ENCODE measurements around the gene UBR4.

The UBR4 gene

DNA sequence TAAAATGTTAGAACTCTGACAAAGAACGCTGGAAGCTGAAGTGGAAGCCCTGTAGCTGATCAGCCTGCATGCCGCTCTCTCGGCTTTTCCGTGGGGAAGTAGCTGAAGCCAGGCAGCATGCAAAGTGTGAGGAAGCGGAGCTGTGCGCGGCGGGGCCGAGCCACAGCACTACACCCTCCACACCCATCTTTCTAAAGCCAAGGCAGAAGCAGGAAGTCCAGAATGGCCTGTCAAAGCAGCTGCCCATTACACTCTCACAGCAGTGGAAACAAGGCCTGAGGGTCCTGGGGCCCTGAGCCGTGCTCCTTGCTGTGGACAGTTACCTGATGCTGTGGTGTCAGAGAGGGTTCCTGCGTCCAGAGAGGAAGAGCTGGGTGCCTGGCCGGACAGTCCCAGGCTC is 69.6 kb downstream of the UBR4 start:
- no peak for DNase-seq (ENCODE audit: low read depth, low spot score)

DNA sequence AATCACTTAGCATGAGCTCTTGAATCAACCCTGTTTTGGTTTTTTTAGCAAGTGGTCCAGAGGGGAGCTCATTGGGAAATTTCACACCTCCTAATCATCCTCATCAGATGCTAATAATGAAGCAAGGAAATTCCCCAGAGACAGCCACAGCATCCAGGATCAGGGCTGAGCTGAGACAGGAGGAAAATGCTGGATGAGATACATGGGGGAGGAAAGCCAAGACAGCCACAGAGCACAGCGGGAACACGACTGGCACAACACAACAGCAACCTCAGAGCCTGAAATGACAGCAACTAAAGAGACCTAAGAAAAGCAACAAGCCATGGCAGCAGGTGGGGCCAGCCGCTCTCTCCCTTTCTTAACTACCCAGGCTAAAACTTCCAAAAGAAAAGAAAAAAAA is 70.4 kb downstream of the UBR4 start:
- DNase-seq (ENCODE audit: low read depth, low spot score): no peak

DNA sequence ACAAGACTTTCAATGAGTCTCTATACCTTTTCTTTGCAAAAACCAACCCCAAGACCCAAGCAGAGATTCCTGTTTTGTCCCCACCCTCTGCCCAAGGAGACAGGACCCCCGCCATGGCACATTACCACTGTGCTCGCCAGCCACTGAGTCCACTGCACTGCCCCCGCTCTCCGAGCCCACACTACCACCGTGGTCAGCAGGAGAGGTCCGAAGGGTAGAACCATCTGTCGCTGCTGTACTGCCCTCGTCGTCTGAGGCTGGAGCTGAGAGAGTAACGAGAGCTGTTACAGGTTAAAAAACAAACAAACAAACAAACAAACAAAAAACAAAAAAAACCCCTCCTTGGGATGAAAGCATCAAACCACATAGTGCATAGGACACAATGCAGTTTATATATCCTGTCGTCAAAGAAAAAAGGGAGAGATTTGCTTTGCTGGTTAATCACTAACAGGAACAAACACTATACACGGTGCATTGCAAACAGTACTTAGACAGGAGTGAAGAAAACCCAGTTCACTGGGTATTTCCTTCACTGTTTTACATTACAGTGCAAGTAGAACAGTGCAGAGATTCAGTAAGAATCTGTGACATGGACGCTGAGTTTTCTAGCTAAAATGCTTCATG is 71.0 kb downstream of the UBR4 start:
- no peak for DNase-seq (ENCODE audit: low read depth, low spot score)

DNA sequence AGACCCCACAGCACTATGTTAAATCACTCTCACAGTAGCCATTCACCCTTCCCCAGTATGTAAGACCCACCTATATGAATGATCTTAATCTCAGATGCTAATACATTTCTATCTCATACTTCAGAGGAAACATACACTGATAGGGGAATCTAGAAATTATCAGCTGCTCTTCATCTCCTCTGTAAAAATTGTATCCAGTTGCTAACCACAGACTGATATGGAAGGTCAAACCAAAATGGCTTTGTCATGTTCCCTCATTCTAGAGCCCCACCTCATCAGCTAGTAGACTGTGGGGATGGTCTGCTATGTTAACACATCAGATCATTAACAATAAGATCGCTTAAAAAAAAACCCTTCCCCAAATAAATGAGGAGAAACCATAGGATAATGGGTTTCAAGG is 71.7 kb downstream of the UBR4 start:
- DNase-seq (ENCODE audit: low read depth, low spot score): no peak

DNA sequence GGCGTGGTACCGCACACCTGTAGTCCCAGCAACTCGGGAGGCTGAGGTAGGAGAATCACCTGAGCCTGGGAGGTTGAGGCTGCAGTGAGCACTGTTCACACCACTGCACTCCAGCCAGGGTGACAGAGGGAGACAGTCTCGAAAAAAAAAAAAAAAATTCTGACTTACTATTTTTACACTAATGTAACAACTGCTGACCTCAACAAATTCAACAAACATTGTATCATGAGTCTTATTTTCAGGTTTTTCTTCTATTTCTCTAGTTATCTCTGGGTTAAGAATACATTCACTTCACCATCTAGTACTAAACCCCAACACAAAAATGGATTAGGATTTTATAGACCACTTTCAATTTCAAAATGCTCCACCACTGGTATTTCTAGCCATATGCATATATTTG is 72.9 kb downstream of the UBR4 start:
- no peak for DNase-seq (ENCODE audit: low read depth, low spot score)

DNA sequence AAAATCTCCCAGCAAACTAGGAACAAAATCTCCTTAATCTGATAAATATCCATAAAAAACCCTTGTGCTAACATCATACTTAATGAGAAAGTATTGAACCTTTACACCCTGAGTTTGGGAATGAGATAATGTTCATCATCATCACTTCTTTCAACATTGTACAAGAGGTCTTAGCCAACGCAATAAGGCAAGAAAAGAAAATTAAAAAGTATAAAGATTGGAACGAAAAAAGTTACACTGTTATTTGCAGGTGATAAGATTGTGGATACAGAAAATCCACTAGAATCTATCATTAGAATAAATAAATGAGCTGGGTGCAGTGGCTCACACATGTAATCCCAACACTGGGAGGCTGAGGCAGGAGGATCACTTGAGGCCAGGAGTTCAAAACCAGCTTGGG is 76.7 kb downstream of the UBR4 start:
- no peak for DNase-seq (ENCODE audit: low read depth, low spot score)

DNA sequence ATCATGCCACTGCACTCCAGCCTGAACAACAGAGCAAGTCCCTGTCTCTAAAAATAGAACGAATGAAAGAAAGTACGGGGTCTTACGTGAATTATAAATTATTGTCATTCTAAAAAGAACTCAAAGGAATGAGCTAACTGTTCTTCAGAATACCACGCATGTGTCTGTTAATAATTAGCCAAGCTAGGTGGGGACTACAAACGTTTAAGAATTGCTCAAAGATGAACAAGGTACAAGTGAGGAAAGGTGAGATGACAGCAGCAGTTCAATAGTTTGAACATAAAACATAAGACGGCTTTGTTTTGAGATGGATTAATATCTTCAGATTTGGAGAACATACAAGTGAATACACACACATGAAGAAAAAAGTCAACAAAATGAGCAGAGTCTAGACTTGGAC is 79.6 kb downstream of the UBR4 start:
- DNase-seq (ENCODE audit: low read depth, low spot score): no peak

DNA sequence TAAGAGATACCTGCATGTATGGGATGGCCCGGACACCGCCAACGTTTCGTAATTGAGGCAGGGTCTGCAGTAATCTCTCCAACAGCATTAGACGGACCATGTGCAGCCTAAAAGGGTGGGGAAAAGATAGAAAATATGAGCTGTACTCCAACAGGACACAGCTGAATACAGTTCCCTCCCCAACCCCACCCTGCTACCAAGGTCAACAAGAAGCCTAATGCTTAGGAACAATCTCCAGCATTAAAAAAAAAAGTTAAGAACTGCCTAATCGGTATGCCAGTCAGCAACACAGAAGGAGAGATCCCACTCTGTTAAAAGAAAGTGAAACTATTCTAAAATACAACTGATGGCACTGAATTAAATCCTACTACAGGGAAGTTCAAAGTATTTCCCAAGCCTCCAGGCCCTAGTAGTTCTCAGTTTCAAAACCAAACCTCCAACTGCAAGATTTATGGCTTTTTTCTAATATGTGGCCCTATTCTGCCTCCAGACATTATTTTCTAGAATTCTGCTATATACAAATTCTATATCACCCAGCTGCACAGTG is 81.0 kb downstream of the UBR4 start:
- no peak for DNase-seq (ENCODE audit: low read depth, low spot score)

DNA sequence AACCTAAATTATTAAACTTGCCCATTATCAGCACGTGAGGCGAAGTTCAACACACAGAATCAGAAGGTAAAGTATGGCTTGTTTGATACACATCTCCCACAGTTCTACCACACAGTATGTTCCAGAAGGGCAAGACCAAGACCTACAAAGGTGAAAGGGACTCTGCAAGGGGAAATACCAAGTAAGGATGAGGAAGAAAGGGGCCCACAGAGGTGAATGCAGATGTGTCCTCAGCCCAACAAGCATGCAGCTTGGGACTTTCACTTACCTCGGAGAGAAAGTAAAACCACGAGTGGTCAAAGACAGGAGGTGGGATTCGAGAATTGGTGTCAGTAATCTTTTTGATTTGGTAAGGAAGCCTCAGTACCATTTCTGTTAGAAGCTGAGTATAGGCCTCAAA is 85.8 kb downstream of the UBR4 start:
- no peak for DNase-seq (ENCODE audit: low read depth, low spot score)

DNA sequence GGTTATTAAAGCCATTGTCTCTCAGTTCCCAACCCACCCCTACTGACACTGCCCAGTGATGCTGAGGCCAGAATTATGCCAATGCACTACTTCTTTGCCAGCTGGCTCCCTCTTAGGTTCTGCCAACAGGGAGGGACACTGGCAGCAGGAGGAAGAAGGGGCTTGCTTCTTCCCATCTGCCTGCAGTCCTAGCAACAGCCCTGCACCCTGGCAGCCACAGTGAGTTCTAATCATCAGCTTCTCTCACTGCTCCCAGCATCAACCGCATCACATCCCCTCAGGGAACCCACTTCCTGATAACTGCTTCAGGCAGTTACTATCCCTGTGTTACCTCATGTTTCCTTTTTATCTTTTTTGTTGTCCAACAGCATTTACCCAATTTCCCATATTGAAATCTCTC is 86.2 kb downstream of the UBR4 start:
- no peak for DNase-seq (ENCODE audit: low read depth, low spot score)

DNA sequence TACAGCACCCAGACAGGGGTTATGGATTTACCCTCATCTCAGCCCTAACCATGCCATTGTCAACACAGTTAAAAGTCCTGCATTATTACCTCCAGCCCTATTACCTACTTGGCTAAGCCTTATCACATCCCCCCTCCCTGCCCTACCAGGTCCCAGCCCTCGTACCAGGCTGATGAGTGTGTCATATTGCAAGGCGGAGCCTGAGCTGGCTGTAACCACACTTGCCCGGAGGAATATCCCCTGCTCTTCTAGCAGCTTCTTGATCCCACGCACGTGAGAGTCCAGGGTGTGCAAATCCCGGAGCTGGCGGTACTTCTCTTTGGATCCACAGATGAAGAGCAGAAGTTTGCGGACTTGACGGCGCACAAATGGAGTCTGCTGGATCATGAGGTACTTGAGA is 87.4 kb downstream of the UBR4 start:
- no peak for DNase-seq (ENCODE audit: low read depth, low spot score)

DNA sequence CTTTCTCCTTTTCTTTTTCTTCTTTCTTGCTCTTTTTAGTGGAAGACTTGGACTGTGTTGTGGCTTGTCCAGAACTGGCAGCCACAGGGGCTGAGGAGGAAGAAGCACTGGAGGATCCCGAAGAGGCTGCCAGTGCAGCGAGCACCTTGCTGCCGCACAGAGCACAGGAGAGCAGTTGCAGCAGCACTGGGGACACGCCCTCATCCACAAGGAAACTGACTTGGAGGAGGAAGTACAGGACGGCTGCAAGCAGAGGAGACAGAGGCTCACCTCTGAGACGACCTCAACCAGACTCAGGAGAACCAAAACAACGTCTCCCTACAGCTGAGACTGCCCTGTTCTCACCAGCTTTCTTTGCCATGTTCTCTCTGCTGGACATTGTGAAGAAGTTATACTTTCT is 88.9 kb downstream of the UBR4 start:
- no peak for DNase-seq (ENCODE audit: low read depth, low spot score)

DNA sequence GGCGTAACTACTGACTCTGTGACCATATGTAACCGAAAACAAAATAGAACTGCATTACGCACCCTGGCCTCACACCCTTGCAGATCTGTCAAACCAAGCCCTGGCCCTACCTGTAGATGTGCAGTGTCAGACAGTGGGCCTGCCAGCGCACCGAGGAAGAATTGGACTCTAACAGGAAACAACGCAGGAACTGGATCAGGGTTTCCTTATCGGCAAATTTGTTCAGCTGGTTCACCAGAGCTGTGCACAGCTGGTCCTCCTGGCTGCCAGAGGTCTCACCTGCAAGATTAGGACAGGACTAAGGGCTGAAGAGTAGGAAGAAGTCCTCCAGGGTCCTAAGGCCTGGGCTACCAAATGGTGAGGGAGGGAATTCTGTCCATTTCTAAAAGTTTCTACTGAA is 90.0 kb downstream of the UBR4 start:
- no peak for DNase-seq (ENCODE audit: low read depth, low spot score)

DNA sequence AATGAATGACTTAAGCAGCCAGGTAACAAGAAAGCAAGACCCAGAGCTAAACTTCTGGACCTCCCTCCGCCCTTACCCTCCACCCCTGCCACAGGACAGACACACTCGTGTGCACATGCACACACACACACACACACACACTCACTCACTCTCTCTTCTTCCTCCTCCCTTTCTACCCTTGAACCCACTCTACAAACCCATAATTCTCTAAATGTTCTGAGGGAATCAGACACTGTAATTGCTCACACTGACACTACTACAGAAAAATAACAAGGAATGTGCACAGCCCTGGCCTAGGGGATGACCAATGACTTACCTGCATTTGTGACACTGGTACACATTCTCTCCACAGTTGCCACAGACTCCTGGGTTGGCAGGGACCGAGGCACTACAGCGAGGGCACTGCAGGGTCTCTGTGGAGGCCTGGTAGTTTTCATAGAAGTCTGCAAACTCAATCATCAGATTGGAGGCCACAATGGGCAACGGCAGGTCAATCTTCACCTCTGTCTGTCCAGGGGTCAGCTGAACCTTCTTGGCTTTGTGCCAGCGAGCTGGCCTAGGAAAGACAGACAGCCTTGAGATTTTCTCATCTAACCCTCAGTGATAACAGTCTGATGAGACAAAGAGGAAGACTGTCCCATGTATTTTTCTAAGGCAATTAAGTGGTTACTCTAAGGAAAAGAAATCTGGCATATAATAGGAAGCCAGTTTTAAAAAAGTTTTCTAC is 94.8 kb downstream of the UBR4 start:
- no peak for DNase-seq (ENCODE audit: low read depth, low spot score)

DNA sequence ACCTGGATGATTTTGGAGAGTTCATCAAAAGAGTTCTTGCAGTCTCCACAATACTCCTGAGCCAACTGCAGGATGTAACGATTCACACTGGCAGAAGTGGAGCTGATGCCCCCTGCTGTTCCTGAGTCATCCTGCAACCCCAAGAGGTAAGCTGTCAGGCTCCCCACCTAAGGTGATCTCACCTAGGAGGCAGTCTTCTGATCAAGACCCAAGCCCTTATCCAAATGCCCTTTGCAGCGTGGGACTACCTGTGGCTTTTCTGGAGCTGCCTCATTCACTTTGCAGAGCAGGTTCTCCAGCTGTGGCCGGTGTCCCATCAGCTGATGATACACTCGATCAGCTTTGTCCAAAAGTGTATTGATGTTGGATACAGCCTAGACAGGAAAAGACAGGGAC is 96.4 kb downstream of the UBR4 start:
- DNase-seq (ENCODE audit: low read depth, low spot score): no peak

DNA sequence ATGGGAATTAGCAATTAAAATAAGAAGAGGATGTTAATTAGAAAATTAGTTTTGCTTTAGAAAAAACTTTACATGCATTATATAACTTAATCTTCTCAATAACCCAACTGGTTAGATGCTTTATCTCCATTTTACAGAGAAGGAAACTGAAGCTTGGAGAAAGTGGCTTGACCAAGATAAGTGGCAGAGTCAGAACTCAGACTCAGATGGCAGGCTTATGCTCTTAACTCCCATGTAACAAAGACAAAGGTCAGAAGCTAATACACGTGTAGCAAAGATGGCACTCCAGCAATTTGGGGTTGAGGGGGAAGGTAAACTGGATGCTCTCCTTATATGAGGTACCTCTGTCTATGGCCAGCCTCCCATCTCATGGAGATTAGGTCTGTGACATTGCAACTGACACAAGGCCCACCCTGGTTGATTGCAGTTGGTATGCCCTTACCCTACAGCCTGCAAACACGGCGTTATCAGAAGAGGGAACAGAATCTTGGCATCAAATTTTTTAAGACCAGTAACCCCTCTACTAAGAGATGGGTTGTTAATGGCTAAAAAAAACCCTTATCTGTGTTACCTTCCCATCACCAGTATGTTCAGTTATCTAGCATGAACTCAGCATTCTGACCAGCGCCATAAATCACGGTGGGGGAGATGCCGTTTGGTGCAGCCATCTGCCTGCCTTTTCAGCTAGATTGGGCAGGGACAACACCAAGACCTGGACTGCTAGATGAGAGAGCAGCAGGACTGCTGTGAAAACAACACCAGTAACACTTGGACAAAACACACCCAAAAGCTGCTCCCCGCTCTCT is 97.0 kb downstream of the UBR4 start:
- no peak for DNase-seq (ENCODE audit: low read depth, low spot score)

DNA sequence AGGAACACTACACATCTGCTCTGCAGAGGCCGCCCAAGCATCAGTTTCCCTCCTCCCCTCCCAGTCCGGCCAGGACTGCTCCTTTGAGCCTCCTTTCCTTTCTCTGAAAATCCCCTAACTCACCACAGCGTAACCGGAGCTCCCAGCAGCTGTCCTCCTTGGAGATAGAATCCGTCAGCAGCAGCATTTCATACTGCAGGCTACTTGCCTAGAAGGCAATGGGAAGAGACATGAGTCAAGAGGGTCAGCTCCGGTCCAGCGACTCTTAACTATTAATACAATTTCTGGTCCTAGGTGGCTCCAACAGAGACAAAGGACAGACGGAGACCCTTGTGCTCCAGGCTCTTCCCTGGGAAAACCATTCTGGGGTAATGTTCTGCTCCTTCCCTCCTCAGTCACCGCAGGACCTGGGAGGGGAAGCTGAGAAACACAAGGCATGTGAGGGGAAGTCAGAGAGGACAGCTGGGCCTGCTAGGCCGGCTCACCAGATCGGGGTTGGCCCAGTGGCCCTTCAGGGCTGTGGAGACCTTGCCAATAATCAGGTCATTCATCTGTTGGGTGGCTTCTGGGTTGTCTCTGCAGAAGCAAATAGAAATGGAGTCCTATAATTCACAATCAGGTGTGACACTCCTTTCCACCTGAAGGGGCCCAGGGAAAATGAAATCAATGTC is 99.7 kb downstream of the UBR4 start:
- DNase-seq (ENCODE audit: low read depth, low spot score): no peak

DNA sequence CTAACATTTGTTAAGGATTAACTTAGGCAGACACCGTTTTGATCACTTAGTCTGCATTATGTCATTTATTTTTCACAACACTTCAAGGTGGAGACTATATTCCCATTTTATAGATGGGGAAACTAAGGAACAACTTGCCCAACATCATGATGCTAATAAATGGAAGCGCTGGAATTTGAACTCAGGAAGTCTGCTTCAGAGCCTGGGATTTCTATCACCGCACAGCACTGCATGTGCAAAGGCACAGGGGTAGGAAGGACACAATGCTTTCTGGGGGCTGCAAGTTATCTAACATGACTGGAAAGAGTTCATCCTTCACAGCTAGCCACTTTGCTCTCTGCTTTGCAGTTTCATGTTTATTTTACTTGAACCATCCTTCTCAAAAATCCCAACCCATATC is 100.5 kb downstream of the UBR4 start:
- no peak for DNase-seq (ENCODE audit: low read depth, low spot score)

DNA sequence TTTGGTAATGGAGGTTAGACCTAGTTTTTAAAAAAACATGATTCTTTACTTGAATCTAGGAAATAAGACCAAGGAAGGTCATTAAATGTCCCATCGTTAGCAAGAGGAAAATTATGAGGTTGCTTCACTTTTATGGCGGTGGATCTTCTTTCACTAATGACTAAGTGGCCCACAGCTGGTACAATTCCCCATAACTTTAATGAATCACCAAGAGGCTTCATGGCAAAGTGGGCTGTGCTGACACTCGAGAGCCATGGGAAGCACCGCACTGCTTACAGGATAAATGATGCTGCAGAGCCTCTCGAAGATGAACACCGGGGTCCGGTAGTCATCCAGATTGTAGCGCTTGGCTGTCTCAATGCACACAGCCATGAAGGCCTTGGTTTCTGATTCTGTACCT is 108.8 kb downstream of the UBR4 start:
- no peak for DNase-seq (ENCODE audit: low read depth, low spot score)

DNA sequence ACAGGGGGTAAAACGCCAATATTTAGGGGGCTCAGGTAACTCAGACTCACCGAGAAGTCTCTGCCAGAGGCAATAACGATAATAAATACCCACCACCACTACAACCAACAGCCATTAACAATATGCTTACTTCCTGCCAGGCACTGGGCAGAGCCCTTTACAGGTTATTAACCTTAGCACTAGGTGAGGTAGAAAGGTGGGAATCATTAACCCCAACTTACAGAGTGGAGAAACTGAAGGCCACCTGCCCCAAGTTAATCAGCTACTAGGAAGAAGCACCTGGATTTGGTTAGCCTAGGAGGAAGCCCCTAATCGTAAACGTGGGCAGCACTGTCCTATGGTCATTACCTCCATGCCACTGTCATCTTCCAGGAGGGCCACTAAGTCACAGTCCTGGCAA is 110.0 kb downstream of the UBR4 start:
- DNase-seq (ENCODE audit: low read depth, low spot score): no peak

DNA sequence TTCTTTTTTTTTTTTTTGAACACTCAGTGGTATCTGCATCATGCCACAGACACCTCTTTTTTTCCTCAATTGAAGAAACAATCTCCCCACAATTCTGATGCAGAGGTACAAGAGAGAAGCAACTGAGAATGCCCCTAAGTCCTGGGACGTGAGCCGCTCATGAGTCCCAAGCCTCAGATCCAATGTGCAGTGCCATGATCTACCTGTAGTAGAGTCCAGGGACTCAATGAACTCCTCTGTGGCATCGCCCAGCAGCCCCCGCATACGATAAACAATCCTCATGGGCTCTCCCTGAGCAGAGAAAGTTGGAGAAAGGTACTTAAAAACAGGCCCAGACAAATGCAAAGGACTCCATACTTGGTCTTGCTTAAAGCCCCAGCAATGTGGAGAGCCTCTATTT is 113.1 kb downstream of the UBR4 start:
- DNase-seq (ENCODE audit: low read depth, low spot score): no peak

Data from activated CD4-positive, CD25-positive, alpha-beta regulatory T cell treated with anti-CD3 and anti-CD28 coated beads, Interleukin-2, amount 50 U/mL, for 16 hours (primary cell).